Measurements from ENCODE around the gene NPPA. TPM values are rescaled to one million over a fixed set of nuclear protein-coding genes. Genes with fewer than 3 reads are reported as not detected.
A peak's percentile ranks its signal among the peaks of the same experiment; 100 is the strongest.

The NPPA gene
- total RNA-seq, 4 donors from 2014 or later = 1.7 TPM; not detected in 3

DNA sequence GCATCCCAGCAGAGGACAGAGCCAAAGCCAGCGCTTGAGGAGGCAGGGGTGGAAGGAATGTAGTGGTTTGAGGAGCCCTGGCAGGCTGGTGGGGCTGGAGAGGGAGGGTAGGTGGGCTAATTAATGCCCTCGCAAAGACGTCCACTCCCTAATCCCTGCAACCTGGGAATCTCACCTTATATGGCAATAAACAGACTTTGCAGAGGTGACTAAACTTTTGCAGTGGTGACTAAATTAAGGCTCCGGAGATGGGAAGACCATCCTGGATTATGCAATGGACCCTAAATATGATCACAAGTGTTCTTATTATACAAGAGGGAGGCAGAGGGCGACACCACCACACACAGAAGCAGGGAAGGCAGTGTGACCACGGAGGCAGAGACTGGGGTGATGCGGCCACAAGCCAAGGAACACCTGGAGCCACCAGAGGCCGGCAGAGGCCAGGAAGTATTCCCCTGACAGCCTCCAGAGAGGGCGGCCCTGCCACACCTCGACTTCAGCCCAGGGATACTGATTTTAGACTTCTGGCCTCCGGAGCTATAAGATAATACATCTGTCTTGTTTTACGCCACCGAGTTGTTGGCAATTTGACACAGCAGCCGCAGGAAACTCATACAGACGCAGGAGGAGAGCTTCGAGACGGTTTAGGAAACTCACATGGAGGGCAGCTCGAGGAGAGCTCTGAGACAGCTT is 34.3 kb upstream of the NPPA start:
- peaks cover 15 to 54% (median 25%) of the 10 kb centered on the region in 4 donors for H3K4me1 ChIP-seq
- WGBS = 75% methylated on average over 18 of the region's 18 CpGs
- intact Hi-C loops (cut with DNase I) = no loop called here

DNA sequence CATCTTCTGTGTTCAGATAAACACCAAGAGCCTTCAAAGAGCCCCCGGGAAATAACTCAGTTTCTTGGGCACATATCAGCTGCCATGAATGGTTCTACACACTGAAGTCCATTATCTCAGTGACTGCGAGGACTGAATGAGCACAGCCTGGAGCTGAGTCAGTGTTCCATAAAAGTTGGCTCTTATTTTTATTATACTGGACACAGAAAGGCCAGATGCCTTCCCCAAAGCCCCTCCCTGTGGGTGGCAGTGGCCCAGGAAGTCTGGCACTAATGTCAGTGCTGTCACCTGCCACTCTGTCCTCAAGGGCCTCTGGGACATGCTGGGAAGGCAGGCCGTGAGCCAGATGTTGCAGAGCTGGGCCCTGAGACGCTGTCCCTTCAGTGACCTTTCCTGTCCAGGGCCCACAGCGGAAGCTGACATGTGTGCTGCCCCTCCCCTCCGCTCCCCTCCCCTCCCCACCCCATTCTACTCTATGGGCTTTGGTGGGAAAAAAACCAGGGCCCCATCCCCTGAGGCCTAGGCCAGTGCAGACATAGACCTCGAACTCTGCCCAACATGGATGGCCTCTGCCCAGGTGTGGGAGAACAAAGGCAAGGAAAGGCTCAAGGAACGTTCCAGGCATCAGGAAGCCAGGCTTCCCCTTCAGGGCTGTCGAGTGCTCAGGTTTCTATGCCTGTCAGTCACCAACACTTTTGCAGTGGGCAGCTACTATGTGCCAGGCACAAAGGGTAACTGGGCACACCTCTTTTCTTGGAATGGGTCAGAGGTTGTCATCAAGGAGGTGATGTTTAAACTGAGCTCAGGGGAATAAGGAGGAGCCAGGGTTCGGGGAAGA is 33.5 kb upstream of the NPPA start:
- Histone ChIP-seq H3K4me3 (no peak overlapping the region), H3K36me3 (no peaks in the 10 kb centered on the region), H3K27ac (replicated peaks in 1 of 4) (peak overlapping the region in 3 of 4 donors; percentile 15 to 63 (median 28)), H3K27me3 (peaks cover 0 to 58% (median 3%) of the 10 kb centered on the region in 4 donors), H3K4me1 (peaks cover 15 to 47% (median 25%) of the 10 kb centered on the region in 4 donors), H3K9me3 (no peaks in the 10 kb centered on the region)
- TF ChIP-seq, protein P1, sequence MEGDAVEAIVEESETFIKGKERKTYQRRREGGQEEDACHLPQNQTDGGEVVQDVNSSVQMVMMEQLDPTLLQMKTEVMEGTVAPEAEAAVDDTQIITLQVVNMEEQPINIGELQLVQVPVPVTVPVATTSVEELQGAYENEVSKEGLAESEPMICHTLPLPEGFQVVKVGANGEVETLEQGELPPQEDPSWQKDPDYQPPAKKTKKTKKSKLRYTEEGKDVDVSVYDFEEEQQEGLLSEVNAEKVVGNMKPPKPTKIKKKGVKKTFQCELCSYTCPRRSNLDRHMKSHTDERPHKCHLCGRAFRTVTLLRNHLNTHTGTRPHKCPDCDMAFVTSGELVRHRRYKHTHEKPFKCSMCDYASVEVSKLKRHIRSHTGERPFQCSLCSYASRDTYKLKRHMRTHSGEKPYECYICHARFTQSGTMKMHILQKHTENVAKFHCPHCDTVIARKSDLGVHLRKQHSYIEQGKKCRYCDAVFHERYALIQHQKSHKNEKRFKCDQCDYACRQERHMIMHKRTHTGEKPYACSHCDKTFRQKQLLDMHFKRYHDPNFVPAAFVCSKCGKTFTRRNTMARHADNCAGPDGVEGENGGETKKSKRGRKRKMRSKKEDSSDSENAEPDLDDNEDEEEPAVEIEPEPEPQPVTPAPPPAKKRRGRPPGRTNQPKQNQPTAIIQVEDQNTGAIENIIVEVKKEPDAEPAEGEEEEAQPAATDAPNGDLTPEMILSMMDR (IDR thresholded peaks at IDR 0.05) = no peak
- TF ChIP-seq POLR2AphosphoS5 (IDR thresholded peaks at IDR 0.05) (peak; percentile 31 to 32), POLR2A (IDR thresholded peaks at IDR 0.05; ENCODE audit: low read depth) (no peak), EP300 (IDR thresholded peaks at IDR 0.05) (peak; percentile 12)
- 44% methylated on average over 5 of the region's 10 CpGs for WGBS
- no peak for DNase-seq (ENCODE audit: extremely low spot score)
- intact Hi-C loops (cut with DNase I) = no loop called here

More for the DNA sequence above, 34.3 kb upstream of the NPPA start:
- no peak for DNase-seq (ENCODE audit: extremely low spot score)
- Histone ChIP-seq H3K36me3 (no peaks in the 10 kb centered on the region), H3K27me3 (peaks cover 0 to 58% (median 3%) of the 10 kb centered on the region in 4 donors), H3K27ac (replicated peaks in 1 of 4) (peak overlapping the region in 3 of 4 donors; percentile 15 to 62 (median 19)), H3K4me3 (no peak overlapping the region), H3K9me3 (no peaks in the 10 kb centered on the region)
- TF ChIP-seq POLR2AphosphoS5 (IDR thresholded peaks at IDR 0.05) (no peak), POLR2A (IDR thresholded peaks at IDR 0.05; ENCODE audit: low read depth) (no peak), EP300 (IDR thresholded peaks at IDR 0.05) (no peak)
- TF ChIP-seq, protein P1 (IDR thresholded peaks at IDR 0.05) = no peak

DNA sequence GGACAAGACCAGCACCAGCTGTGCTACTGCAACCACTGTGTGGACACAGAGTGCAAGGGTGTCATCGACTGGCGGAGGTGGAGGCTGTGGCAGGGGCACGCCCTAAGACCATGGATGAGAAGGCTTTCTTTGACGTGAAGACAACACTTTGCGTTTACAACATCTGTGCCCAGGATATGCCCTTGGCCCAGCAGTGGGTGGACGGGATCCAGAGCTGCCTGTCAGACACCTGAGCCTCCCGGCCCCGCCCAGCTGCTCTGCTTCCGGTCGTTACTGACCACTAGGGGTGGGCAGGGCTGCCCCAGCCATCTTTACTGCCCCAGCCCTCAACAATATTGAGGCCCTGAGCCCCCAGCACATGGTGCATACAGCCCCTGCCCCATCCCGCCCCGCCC is 32.6 kb upstream of the NPPA start:
- no peak overlapping the region for H3K4me3 ChIP-seq
- 51% methylated on average over 4 of the region's 12 CpGs for WGBS
- intact Hi-C loops (cut with DNase I) = no loop called here
- no peaks in the 10 kb centered on the region for H3K9me3 ChIP-seq
- H3K27ac ChIP-seq (replicated peaks in 1 of 4) = peak overlapping the region; percentile 18 to 63 (median 38)
- peaks cover 15 to 40% (median 25%) of the 10 kb centered on the region in 4 donors for H3K4me1 ChIP-seq
- H3K36me3 ChIP-seq = no peaks in the 10 kb centered on the region
- TF ChIP-seq POLR2A (IDR thresholded peaks at IDR 0.05; ENCODE audit: low read depth) (no peak), POLR2AphosphoS5 (IDR thresholded peaks at IDR 0.05) (no peak), EP300 (IDR thresholded peaks at IDR 0.05) (no peak)
- TF ChIP-seq, protein P1 (IDR thresholded peaks at IDR 0.05) = no peak
- DNase-seq (ENCODE audit: extremely low spot score) = no peak
- H3K27me3 ChIP-seq = peaks cover 0 to 63% (median 3%) of the 10 kb centered on the region in 4 donors

DNA sequence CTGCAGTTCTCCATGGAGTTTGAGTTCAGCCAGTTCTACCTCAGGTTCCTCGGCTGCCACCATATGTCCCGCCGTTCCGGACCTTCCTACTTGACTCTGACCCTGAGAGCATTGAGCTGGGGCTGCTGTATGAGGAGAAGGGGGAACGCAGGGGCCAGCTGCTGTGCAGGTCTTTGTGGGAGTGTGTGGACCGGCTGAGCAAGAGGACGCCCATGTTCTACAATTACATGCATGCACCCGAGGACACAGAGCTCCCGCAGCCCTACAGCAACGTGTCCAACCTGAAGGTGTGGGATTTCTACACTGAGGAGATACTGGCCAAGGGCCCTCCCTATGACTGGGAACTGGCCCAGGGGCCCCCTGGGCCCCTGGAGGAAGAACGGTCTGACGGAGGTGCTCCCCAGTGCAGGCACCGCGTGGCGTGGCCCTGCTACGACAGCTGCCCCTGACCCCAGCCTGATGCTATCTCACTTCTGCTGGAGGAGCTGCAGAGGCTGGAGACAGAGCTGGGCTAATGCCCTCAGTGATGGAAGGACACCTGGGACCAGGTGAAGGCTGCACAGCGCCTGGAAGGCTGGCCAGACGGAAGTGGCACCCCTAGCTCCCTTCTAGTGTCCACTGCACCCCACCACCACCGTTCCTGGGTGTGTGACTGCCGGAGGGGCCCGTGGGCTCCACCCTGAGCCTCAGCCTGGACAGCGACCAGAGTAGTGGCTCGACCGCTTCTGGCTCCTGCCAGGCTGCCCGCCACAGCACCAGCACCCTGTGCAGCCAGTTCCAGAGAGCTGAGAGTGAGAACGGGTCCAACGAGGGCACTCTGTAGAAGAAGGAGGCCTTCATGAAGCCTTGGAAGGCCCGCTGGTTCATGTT is 32.0 kb upstream of the NPPA start:
- intact Hi-C loops (cut with DNase I) = no loop called here
- Histone ChIP-seq H3K36me3 (no peaks in the 10 kb centered on the region), H3K27me3 (peaks cover 0 to 65% (median 3%) of the 10 kb centered on the region in 4 donors), H3K4me1 (peaks cover 15 to 46% (median 25%) of the 10 kb centered on the region in 4 donors), H3K27ac (replicated peaks in 1 of 4) (peak overlapping the region in 1 of 4 donors; percentile 63), H3K4me3 (no peak overlapping the region), H3K9me3 (no peaks in the 10 kb centered on the region)
- 81% methylated on average over 23 of the region's 28 CpGs for WGBS
- no peak for DNase-seq (ENCODE audit: extremely low spot score)
- no peak for TF ChIP-seq EP300 (IDR thresholded peaks at IDR 0.05)
- no peak for TF ChIP-seq POLR2AphosphoS5 (IDR thresholded peaks at IDR 0.05)
- TF ChIP-seq POLR2A (IDR thresholded peaks at IDR 0.05; ENCODE audit: low read depth) = no peak
- TF ChIP-seq, protein P1 (IDR thresholded peaks at IDR 0.05) = no peak
